OCI-LY1 (cell line): Measurements from ENCODE around the gene PRR18.

Source experiments
- CTCF ChIP-seq: fragments of 200-600 bp; sonication (generic), shearing (Covaris generic); IDR thresholded peaks from 2 replicates; pipeline ENCODE4 v1.5.1; 2017; ENCODE audit warnings: mild to moderate bottlenecking, antibody characterized with exemption, low read length, moderate library complexity, mixed read lengths
- EZH2 ChIP-seq: fragments of 200-600 bp; sonication (generic), shearing (Covaris generic); IDR thresholded peaks from 2 replicates; pipeline ENCODE4 v1.8.0; 2017; ENCODE audit warnings: borderline replicate concordance, mixed run types, mild to moderate bottlenecking, antibody characterized with exemption, low read length, moderate library complexity, mixed read lengths

DNA sequence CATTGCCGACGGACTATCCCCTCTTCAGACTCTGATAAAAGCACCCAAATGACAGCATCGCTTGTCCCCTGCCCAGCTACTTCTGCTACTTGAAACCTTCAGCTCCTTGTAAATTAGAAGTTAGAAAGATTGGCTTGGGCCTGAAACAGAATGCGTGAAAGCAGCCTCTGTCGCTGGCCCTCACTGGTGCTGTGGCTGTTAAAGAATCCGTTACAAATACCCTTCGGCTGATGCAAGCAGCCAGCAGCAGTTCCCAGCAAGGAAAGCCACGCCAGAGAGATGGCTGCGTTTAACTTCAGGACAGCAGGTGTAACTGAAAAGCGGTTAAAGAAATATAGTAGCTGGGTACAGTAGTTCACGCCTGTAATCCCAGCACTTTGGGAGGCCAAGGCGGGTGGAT, 2.4 kb upstream of the PRR18 start:
- TF ChIP-seq CTCF (no peak), EZH2 (no peak)
